Measurements from ENCODE around the gene TRAM2.

Gene TRAM2

GRCh38 chr6:52550014-52550575 lies 26.8 kb downstream of the TRAM2 start:
- no peak overlapping the region for H3K4me3 Mint-ChIP-seq
- H3K27me3 Mint-ChIP-seq (ENCODE audit: low read depth): peaks cover 3% of the 10 kb centered on the region
- no peaks in the 10 kb centered on the region for H3K9me3 Mint-ChIP-seq
- no peaks in the 10 kb centered on the region for H3K36me3 Mint-ChIP-seq (ENCODE audit: low read depth)
- peak overlapping the region; percentile 55 for H3K27ac Mint-ChIP-seq
- peaks cover 10% of the 10 kb centered on the region for H3K4me1 Mint-ChIP-seq (ENCODE audit: low read depth)

DNA sequence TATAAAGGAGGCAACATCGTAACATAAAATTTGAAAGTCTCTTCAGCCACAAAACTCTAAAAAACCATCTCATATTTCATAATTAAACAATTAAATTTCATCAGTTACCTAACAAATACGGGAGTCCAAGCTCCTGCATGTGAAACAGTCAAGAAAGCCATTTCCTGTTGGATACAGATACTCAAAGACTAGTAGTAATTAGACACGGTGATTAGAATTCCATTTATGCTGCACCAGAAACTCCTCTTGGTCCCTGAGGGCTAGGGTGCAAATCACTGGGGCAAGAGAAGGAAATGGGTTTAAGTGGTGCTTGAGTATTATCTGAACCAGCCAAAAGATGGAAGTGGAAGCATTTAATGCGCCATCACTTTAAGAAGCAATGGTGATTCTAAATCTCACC lies 27.4 kb downstream of the TRAM2 start:
- Mint-ChIP-seq H3K27me3 (ENCODE audit: low read depth) (peaks cover 3% of the 10 kb centered on the region), H3K27ac (no peak overlapping the region), H3K4me3 (no peak overlapping the region), H3K36me3 (ENCODE audit: low read depth) (no peaks in the 10 kb centered on the region), H3K9me3 (no peaks in the 10 kb centered on the region), H3K4me1 (ENCODE audit: low read depth) (peaks cover 12% of the 10 kb centered on the region)

GRCh38 chr6:52548999-52549398 lies 27.9 kb downstream of the TRAM2 start:
- Mint-ChIP-seq H3K27ac (no peak overlapping the region), H3K4me1 (ENCODE audit: low read depth) (peaks cover 15% of the 10 kb centered on the region), H3K9me3 (no peaks in the 10 kb centered on the region), H3K4me3 (no peak overlapping the region), H3K36me3 (ENCODE audit: low read depth) (no peaks in the 10 kb centered on the region), H3K27me3 (ENCODE audit: low read depth) (peaks cover 3% of the 10 kb centered on the region)

- Mint-ChIP-seq H3K27me3 (ENCODE audit: low read depth) (peaks cover under 1% of the 10 kb centered on the region), H3K4me3 (no peak overlapping the region), H3K27ac (no peak overlapping the region), H3K9me3 (no peaks in the 10 kb centered on the region), H3K36me3 (ENCODE audit: low read depth) (no peaks in the 10 kb centered on the region), H3K4me1 (ENCODE audit: low read depth) (peaks cover 15% of the 10 kb centered on the region)
Measured at GRCh38 chr6:52548353-52548713, 28.5 kb downstream of the TRAM2 start.

GRCh38 chr6:52547647-52548352 lies 29.1 kb downstream of the TRAM2 start:
- Mint-ChIP-seq H3K9me3 (no peaks in the 10 kb centered on the region), H3K27me3 (ENCODE audit: low read depth) (no peaks in the 10 kb centered on the region), H3K36me3 (ENCODE audit: low read depth) (no peaks in the 10 kb centered on the region), H3K4me1 (ENCODE audit: low read depth) (peaks cover 15% of the 10 kb centered on the region), H3K27ac (no peak overlapping the region), H3K4me3 (no peak overlapping the region)

DNA sequence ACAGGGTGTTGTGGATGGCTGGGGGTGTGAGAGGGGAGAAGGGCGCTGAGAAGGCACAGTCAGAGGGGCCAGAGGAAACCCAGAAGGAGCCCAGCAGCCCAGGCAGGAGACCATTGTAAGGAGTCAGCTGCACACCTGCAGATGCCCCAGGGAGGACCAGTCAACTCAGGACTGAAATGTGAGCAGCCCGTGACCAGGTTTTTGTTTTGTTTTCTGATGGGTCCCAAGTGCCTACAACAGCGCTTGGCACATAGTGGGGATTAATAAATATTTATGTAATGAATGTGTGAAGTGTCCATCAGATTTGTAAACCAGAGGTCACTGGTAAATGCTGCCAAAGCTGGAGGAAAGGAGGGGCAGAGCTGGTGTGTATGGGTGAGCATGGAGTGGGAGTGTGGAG lies 30.2 kb downstream of the TRAM2 start:
- H3K36me3 Mint-ChIP-seq (ENCODE audit: low read depth): no peaks in the 10 kb centered on the region
- H3K27me3 Mint-ChIP-seq (ENCODE audit: low read depth): no peaks in the 10 kb centered on the region
- peaks cover 15% of the 10 kb centered on the region for H3K4me1 Mint-ChIP-seq (ENCODE audit: low read depth)
- no peak overlapping the region for H3K4me3 Mint-ChIP-seq
- H3K27ac Mint-ChIP-seq: no peak overlapping the region
- no peaks in the 10 kb centered on the region for H3K9me3 Mint-ChIP-seq

- no peaks in the 10 kb centered on the region for H3K27me3 Mint-ChIP-seq (ENCODE audit: low read depth)
- peaks cover 15% of the 10 kb centered on the region for H3K4me1 Mint-ChIP-seq (ENCODE audit: low read depth)
- H3K27ac Mint-ChIP-seq: no peak overlapping the region
- H3K36me3 Mint-ChIP-seq (ENCODE audit: low read depth): no peaks in the 10 kb centered on the region
- no peaks in the 10 kb centered on the region for H3K9me3 Mint-ChIP-seq
- H3K4me3 Mint-ChIP-seq: no peak overlapping the region
Measured at GRCh38 chr6:52546192-52546591, 30.7 kb downstream of the TRAM2 start.

- Mint-ChIP-seq H3K27ac (no peak overlapping the region), H3K36me3 (ENCODE audit: low read depth) (no peaks in the 10 kb centered on the region), H3K4me1 (ENCODE audit: low read depth) (peaks cover 15% of the 10 kb centered on the region), H3K9me3 (no peaks in the 10 kb centered on the region), H3K4me3 (no peak overlapping the region), H3K27me3 (ENCODE audit: low read depth) (no peaks in the 10 kb centered on the region)
Measured at GRCh38 chr6:52545406-52546119, 31.3 kb downstream of the TRAM2 start.

- H3K4me1 Mint-ChIP-seq (ENCODE audit: low read depth): peaks cover 11% of the 10 kb centered on the region
- H3K4me3 Mint-ChIP-seq: no peak overlapping the region
- H3K27ac Mint-ChIP-seq: no peak overlapping the region
- H3K36me3 Mint-ChIP-seq (ENCODE audit: low read depth): no peaks in the 10 kb centered on the region
- H3K9me3 Mint-ChIP-seq: no peaks in the 10 kb centered on the region
- H3K27me3 Mint-ChIP-seq (ENCODE audit: low read depth): no peaks in the 10 kb centered on the region
Measured at GRCh38 chr6:52544602-52545405, 32.1 kb downstream of the TRAM2 start.

- Mint-ChIP-seq H3K4me3 (no peak overlapping the region), H3K4me1 (ENCODE audit: low read depth) (peaks cover 14% of the 10 kb centered on the region), H3K27me3 (ENCODE audit: low read depth) (no peaks in the 10 kb centered on the region), H3K9me3 (no peaks in the 10 kb centered on the region), H3K27ac (no peak overlapping the region), H3K36me3 (ENCODE audit: low read depth) (no peaks in the 10 kb centered on the region)
Measured at GRCh38 chr6:52543729-52544601, 32.9 kb downstream of the TRAM2 start.

DNA sequence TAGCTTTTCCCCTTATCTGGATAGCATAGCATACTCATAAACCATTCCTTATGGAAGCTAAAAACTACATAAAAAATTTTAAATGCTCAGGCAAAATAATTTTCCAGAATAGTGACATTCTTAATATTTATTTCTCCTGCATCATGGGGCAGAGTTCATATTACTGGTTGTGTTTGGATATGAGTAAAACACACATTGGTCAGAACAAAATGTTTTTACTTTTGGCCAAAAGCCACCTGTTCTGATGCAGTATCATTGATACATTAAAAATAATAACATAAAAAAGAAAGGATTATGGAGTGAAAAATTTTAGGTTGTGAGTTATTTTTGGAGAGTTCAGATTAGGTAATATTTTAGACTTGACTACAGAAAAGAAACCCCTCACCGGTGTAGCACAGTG lies 33.6 kb downstream of the TRAM2 start:
- Mint-ChIP-seq H3K27ac (no peak overlapping the region), H3K4me1 (ENCODE audit: low read depth) (peaks cover 14% of the 10 kb centered on the region), H3K27me3 (ENCODE audit: low read depth) (no peaks in the 10 kb centered on the region), H3K4me3 (no peak overlapping the region), H3K36me3 (ENCODE audit: low read depth) (no peaks in the 10 kb centered on the region), H3K9me3 (no peaks in the 10 kb centered on the region)

- Mint-ChIP-seq H3K36me3 (ENCODE audit: low read depth) (no peaks in the 10 kb centered on the region), H3K27me3 (ENCODE audit: low read depth) (no peaks in the 10 kb centered on the region), H3K4me3 (no peak overlapping the region), H3K4me1 (ENCODE audit: low read depth) (peaks cover 32% of the 10 kb centered on the region), H3K27ac (no peak overlapping the region), H3K9me3 (no peaks in the 10 kb centered on the region)
Measured at GRCh38 chr6:52541135-52541534, 35.7 kb downstream of the TRAM2 start.

- Mint-ChIP-seq H3K4me1 (ENCODE audit: low read depth) (peaks cover 37% of the 10 kb centered on the region), H3K4me3 (no peak overlapping the region), H3K27ac (no peak overlapping the region), H3K36me3 (ENCODE audit: low read depth) (no peaks in the 10 kb centered on the region), H3K27me3 (ENCODE audit: low read depth) (no peaks in the 10 kb centered on the region), H3K9me3 (no peaks in the 10 kb centered on the region)
Measured at GRCh38 chr6:52540286-52540902, 36.5 kb downstream of the TRAM2 start.
